Cardiac septum (tissue), 1 donor: ENCODE results near the gene SUFU. TPM values are rescaled to one million over a fixed set of nuclear protein-coding genes. Genes with fewer than 3 reads are reported as not detected.
A peak's percentile ranks its signal among the peaks of the same experiment; 100 is the strongest.

Source experiments
- DNase-seq: peaks from one replicate; pipeline ENCODE4 v3.0.0-alpha.2; 2020; ENCODE audit warnings: low spot score
- intact Hi-C: fragments of 100-400 bp; cut with DNase I; formaldehyde crosslinking; loops from one replicate; pipeline ENCODE4 v1.14.0; 2022
- total RNA-seq: library from RNA; stranded (reverse); fragmentation: NEBNext Ultra II Directional; extraction: Animal tissue kit (Norgen Biotek cat#: 25700); gene quantifications from one replicate; pipeline ENCODE4 v1.2.1, GENCODE V29; 2021
- donor health status: DM: no; HTN: no; CAD: no.

Gene SUFU
- total RNA-seq, 1 donor from 2014 or later: 6.1 TPM

- DNase-seq: no peak
- intact Hi-C loops: no loop called here
Measured at GRCh38 chr10:102670871-102671434, 167.2 kb downstream of the SUFU start.

- intact Hi-C loops: no loop called here
Measured at GRCh38 chr10:102673236-102673818, 169.6 kb downstream of the SUFU start.

GRCh38 chr10:102673819-102674511, 170.2 kb downstream of the SUFU start:
- intact Hi-C loops: loop anchor here (2.0 kb wide), 1 partner anchor 29 kb away; the partner anchor contains the start of gene TRIM8
- DNase-seq: no peak

More at GRCh38 chr10:102673236-102673818, 169.6 kb downstream of the SUFU start:
- no peak for DNase-seq

- no peak for DNase-seq
- intact Hi-C loops: loop anchor here (2.0 kb wide), 1 partner anchor 30 kb away; the partner anchor contains the start of gene TRIM8
Measured at GRCh38 chr10:102674566-102674965, 170.8 kb downstream of the SUFU start.

- intact Hi-C loops: loop anchor here (2.0 to 5.0 kb wide), 2 partner anchors 30 to 37 kb away; partner anchors contain the start of genes ARL3, SFXN2 and TRIM8
Measured at GRCh38 chr10:102675011-102675665, 171.4 kb downstream of the SUFU start.

GRCh38 chr10:102675666-102676533, 172.1 kb downstream of the SUFU start:
- peak; percentile 85 for DNase-seq
- intact Hi-C loops: loop anchor here (2.0 to 5.0 kb wide), 2 partner anchors 31 to 36 kb away; partner anchors contain the start of genes ARL3, SFXN2 and TRIM8

More at GRCh38 chr10:102675011-102675665, 171.4 kb downstream of the SUFU start:
- DNase-seq: no peak

- intact Hi-C loops: loop anchor here (5.0 kb wide), 1 partner anchor 36 kb away; the partner anchor contains the start of genes ARL3 and SFXN2
Measured at GRCh38 chr10:102676534-102677315, 173.0 kb downstream of the SUFU start.

GRCh38 chr10:102677331-102678067, 173.7 kb downstream of the SUFU start:
- DNase-seq: no peak
- intact Hi-C loops: loop anchor here (5.0 kb wide), 1 partner anchor 35 kb away; the partner anchor contains the start of genes ARL3 and SFXN2

More at GRCh38 chr10:102676534-102677315, 173.0 kb downstream of the SUFU start:
- no peak for DNase-seq

- intact Hi-C loops: loop anchor here (5.0 kb wide), 1 partner anchor 34 kb away; the partner anchor contains the start of genes ARL3 and SFXN2
- DNase-seq: no peak
Measured at GRCh38 chr10:102678068-102678400, 174.3 kb downstream of the SUFU start.

GRCh38 chr10:102678842-102679289, 175.1 kb downstream of the SUFU start:
- intact Hi-C loops: loop anchor here (5.0 kb wide), 1 partner anchor 33 kb away; the partner anchor contains the start of genes ARL3 and SFXN2

GRCh38 chr10:102679596-102679995, 175.8 kb downstream of the SUFU start:
- DNase-seq: no peak
- intact Hi-C loops: loop anchor here (5.0 kb wide), 1 partner anchor 33 kb away; the partner anchor contains the start of genes ARL3 and SFXN2

More at GRCh38 chr10:102678842-102679289, 175.1 kb downstream of the SUFU start:
- peak; percentile 89 for DNase-seq

GRCh38 chr10:102681696-102682095, 177.9 kb downstream of the SUFU start:
- no peak for DNase-seq
- intact Hi-C loops: no loop called here

GRCh38 chr10:102682416-102682815, 178.6 kb downstream of the SUFU start:
- intact Hi-C loops: no loop called here
- DNase-seq: no peak

GRCh38 chr10:102682981-102683380, 179.2 kb downstream of the SUFU start:
- intact Hi-C loops: no loop called here
- DNase-seq: no peak
